ENCODE data around the gene XIRP2. TPM values are rescaled to one million over a fixed set of nuclear protein-coding genes. Genes with fewer than 3 reads are reported as not detected.
A peak's percentile ranks its signal among the peaks of the same experiment; 100 is the strongest.

The XIRP2 gene
- total RNA-seq, 6 experiments from 2014 or later: 0.05 to 2.0 (median 0.19) TPM

DNA sequence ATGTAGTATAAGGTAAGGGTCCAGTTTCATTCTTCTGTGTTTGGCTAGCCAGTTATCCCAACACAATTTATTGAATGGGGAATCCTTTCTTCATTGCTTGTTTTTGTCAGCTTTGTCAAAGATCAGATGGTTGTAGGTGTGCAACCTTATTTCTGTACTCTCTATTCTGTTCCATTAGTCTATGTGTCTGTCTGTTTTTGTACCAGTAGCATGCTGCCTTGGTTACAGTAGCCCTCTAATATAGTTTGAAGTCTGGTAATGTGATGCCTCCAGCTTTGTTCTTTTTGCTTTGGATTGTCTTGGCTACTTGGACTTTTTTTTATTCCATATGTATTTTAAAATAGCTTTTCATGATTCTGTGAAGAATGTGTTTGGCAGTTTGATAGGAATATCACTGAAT lies 222.1 kb downstream of the XIRP2 start:
- H3K27me3 ChIP-seq: no peaks in the 10 kb centered on the region
- intact Hi-C loops (cut with DNase I): no loop called here
- H3K4me1 ChIP-seq: no peaks in the 10 kb centered on the region
- no peak overlapping the region for H3K27ac ChIP-seq
- no peaks in the 10 kb centered on the region for H3K9me3 ChIP-seq
- H3K4me3 ChIP-seq: no peak overlapping the region
- ATAC-seq (no peak), DNase-seq (no peak)
- TF ChIP-seq, protein P1, sequence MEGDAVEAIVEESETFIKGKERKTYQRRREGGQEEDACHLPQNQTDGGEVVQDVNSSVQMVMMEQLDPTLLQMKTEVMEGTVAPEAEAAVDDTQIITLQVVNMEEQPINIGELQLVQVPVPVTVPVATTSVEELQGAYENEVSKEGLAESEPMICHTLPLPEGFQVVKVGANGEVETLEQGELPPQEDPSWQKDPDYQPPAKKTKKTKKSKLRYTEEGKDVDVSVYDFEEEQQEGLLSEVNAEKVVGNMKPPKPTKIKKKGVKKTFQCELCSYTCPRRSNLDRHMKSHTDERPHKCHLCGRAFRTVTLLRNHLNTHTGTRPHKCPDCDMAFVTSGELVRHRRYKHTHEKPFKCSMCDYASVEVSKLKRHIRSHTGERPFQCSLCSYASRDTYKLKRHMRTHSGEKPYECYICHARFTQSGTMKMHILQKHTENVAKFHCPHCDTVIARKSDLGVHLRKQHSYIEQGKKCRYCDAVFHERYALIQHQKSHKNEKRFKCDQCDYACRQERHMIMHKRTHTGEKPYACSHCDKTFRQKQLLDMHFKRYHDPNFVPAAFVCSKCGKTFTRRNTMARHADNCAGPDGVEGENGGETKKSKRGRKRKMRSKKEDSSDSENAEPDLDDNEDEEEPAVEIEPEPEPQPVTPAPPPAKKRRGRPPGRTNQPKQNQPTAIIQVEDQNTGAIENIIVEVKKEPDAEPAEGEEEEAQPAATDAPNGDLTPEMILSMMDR (IDR thresholded peaks at IDR 0.05): no peak
- TF ChIP-seq POLR2A (IDR thresholded peaks at IDR 0.05): no peak
- H3K36me3 ChIP-seq: no peaks in the 10 kb centered on the region

DNA sequence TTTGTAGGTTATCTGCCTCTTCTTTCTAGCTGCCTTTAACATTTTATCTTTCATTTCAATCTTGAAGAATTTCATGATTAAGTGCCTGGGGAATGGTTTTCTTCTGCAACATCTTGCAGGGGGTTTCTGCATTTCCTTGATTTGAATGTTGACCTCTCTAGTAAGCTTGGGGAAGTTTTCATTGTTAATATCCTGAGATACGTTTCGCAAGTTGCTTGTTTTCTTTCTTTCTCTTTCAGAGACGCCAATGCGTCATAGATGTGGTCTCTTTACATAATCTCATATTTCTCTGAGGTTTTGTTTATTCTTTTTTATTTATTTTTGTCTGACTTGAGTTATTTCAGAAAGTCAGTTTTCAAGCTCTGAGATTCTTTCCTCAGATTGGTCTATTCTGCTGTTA lies 225.7 kb downstream of the XIRP2 start:
- WGBS (ENCODE audit: insufficient coverage, low coverage, low lambda C conversion rate, missing lambda C conversion rate): 17% methylated on average over 2 of the region's 4 CpGs
- TF ChIP-seq POLR2A (IDR thresholded peaks at IDR 0.05): no peak
- TF ChIP-seq, protein P1 (IDR thresholded peaks at IDR 0.05): no peak

DNA sequence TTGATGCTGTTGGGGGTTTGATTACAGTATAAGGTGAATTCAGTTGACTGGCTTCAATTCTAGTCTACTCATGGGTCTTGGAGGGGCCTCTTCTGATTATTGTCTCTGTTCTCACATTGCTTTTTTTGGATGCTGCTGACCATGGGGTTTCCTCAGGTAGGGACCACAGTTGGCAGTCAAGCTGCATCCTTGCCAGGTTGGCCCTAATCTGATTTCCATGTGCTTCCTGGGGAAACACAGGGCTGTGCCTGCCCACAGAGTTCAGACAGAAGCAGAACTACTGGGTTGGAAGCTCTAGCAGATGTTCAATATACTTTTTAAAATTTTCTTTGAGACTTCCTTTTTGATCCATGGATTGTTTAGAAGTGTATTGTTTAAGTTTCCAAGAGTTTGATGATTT lies 227.3 kb downstream of the XIRP2 start:
- no peaks in the 10 kb centered on the region for H3K27me3 ChIP-seq
- no peaks in the 10 kb centered on the region for H3K9me3 ChIP-seq
- H3K4me1 ChIP-seq: no peaks in the 10 kb centered on the region
- no peak overlapping the region for H3K27ac ChIP-seq
- H3K4me3 ChIP-seq: no peak overlapping the region
- H3K36me3 ChIP-seq: no peaks in the 10 kb centered on the region
- DNase-seq (no peak), ATAC-seq (no peak)
- TF ChIP-seq, protein P1 (IDR thresholded peaks at IDR 0.05): no peak
- no peak for TF ChIP-seq POLR2A (IDR thresholded peaks at IDR 0.05)
- intact Hi-C loops (cut with DNase I): no loop called here

More for the DNA sequence above, 225.7 kb downstream of the XIRP2 start:
- no peak overlapping the region for H3K27ac ChIP-seq
- H3K4me1 ChIP-seq: no peaks in the 10 kb centered on the region
- intact Hi-C loops (cut with DNase I): no loop called here
- H3K36me3 ChIP-seq: no peaks in the 10 kb centered on the region
- H3K27me3 ChIP-seq: no peaks in the 10 kb centered on the region
- ATAC-seq: no peak
- H3K9me3 ChIP-seq: no peaks in the 10 kb centered on the region
- no peak overlapping the region for H3K4me3 ChIP-seq
- no peak for DNase-seq

DNA sequence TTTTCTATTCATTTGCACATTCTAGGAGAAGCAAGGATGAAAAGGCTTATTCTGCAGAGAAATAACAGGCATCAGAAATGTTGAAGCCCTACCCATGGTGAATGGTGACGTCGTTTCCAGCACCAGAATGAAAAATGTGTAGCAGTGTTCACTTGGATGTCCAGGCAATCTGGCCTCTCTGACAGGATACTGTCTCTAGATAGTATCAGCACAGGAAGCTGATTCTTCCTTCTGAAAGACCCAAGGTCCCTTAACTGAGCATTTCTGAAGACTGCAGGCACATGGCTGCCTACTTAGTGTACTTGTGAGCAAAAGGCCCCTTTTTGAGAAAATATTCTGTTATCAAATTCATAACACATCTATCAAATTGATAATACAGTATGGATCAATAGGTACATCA lies 234.1 kb downstream of the XIRP2 start:
- no peaks in the 10 kb centered on the region for H3K36me3 ChIP-seq
- intact Hi-C loops (cut with DNase I): no loop called here
- no peak for DNase-seq
- WGBS (ENCODE audit: insufficient coverage, low coverage, low lambda C conversion rate, missing lambda C conversion rate): 5% methylated on average over 2 of the region's 2 CpGs
- no peaks in the 10 kb centered on the region for H3K4me1 ChIP-seq
- TF ChIP-seq, protein P1 (IDR thresholded peaks at IDR 0.05): no peak
- no peak for TF ChIP-seq POLR2A (IDR thresholded peaks at IDR 0.05)
- no peak overlapping the region for H3K27ac ChIP-seq
- ATAC-seq: peak; percentile 20 to 66 (median 22)
- no peaks in the 10 kb centered on the region for H3K27me3 ChIP-seq
- no peak overlapping the region for H3K4me3 ChIP-seq
- no peaks in the 10 kb centered on the region for H3K9me3 ChIP-seq

DNA sequence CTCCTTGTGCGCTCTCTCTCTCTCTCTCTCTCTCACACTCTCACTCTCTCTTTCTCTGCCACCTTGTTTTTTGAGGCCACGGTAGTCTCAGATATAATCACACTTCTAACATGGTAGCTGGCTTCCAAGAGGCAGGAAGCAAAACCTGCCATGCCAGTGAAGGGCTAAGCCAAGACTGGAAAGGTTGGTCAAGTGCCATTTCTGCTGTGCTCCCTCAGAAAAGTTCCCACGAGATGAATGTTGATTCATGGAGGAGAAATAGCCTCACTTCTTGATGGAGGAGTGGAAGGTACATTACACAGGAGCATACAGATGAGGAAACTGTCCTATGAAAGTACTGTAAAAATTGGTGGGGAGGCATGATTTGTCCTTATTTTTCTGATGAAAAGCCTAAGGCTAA lies 237.9 kb downstream of the XIRP2 start:
- ATAC-seq (no peak), DNase-seq (no peak)
- TF ChIP-seq POLR2A (IDR thresholded peaks at IDR 0.05): no peak
- TF ChIP-seq, protein P1 (IDR thresholded peaks at IDR 0.05): no peak
- H3K36me3 ChIP-seq: no peaks in the 10 kb centered on the region
- no peaks in the 10 kb centered on the region for H3K27me3 ChIP-seq
- intact Hi-C loops (cut with DNase I): no loop called here
- no peaks in the 10 kb centered on the region for H3K4me1 ChIP-seq
- H3K27ac ChIP-seq: no peak overlapping the region
- no peak overlapping the region for H3K4me3 ChIP-seq
- H3K9me3 ChIP-seq: no peaks in the 10 kb centered on the region
- 49% methylated on average over 2 of the region's 3 CpGs for WGBS (ENCODE audit: insufficient coverage, low coverage, low lambda C conversion rate, missing lambda C conversion rate)
